Measurements from ENCODE around the gene FAM43B.

Gene FAM43B

GRCh38 chr1:20590306-20590777 lies 38.0 kb downstream of the FAM43B start:
- peak; percentile 18 for DNase-seq (ENCODE audit: low read depth)
- TF ChIP-seq, protein P1, sequence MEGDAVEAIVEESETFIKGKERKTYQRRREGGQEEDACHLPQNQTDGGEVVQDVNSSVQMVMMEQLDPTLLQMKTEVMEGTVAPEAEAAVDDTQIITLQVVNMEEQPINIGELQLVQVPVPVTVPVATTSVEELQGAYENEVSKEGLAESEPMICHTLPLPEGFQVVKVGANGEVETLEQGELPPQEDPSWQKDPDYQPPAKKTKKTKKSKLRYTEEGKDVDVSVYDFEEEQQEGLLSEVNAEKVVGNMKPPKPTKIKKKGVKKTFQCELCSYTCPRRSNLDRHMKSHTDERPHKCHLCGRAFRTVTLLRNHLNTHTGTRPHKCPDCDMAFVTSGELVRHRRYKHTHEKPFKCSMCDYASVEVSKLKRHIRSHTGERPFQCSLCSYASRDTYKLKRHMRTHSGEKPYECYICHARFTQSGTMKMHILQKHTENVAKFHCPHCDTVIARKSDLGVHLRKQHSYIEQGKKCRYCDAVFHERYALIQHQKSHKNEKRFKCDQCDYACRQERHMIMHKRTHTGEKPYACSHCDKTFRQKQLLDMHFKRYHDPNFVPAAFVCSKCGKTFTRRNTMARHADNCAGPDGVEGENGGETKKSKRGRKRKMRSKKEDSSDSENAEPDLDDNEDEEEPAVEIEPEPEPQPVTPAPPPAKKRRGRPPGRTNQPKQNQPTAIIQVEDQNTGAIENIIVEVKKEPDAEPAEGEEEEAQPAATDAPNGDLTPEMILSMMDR (IDR thresholded peaks at IDR 0.05; ENCODE audit: insufficient read depth, low read depth, low read length, missing control alignments): no peak

GRCh38 chr1:20593756-20594155 lies 41.4 kb downstream of the FAM43B start:
- TF ChIP-seq, protein P1 (IDR thresholded peaks at IDR 0.05; ENCODE audit: insufficient read depth, low read depth, low read length, missing control alignments): no peak
- DNase-seq (ENCODE audit: low read depth): no peak
- no peak overlapping the region for H3K4me3 ChIP-seq (ENCODE audit: low read length)

More at GRCh38 chr1:20590306-20590777, 38.0 kb downstream of the FAM43B start:
- H3K4me3 ChIP-seq (ENCODE audit: low read length): no peak overlapping the region

DNA sequence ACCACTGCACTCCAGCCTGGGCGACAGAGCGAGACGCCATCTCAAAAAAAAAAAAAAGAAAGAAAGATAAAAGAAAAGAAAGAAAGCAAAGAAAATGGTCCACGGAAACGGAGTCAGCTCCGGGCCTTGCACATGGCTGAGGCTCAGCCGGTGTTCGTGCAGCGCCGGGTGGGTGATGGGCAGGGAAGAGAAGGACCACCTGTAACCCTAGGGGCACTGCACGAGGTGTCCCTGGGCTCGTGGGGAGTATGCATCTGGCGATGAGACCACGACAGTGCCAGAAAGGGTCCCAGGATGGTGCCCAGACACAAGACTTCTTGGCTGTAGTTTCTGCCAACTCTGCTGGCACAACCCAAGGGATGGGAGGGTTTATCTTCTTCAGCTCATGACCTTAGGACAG lies 42.4 kb downstream of the FAM43B start:
- TF ChIP-seq, protein P1 (IDR thresholded peaks at IDR 0.05; ENCODE audit: insufficient read depth, low read depth, low read length, missing control alignments): no peak
- DNase-seq (ENCODE audit: low read depth): no peak
- no peak overlapping the region for H3K4me3 ChIP-seq (ENCODE audit: low read length)

- TF ChIP-seq, protein P1 (IDR thresholded peaks at IDR 0.05; ENCODE audit: insufficient read depth, low read depth, low read length, missing control alignments): no peak
- H3K4me3 ChIP-seq (ENCODE audit: low read length): no peak overlapping the region
- DNase-seq (ENCODE audit: low read depth): no peak
Observed at GRCh38 chr1:20596106-20596505, 43.7 kb downstream of the FAM43B start.

GRCh38 chr1:20597650-20598049 lies 45.3 kb downstream of the FAM43B start:
- DNase-seq (ENCODE audit: low read depth): no peak
- no peak overlapping the region for H3K4me3 ChIP-seq (ENCODE audit: low read length)
- TF ChIP-seq, protein P1 (IDR thresholded peaks at IDR 0.05; ENCODE audit: insufficient read depth, low read depth, low read length, missing control alignments): no peak

DNA sequence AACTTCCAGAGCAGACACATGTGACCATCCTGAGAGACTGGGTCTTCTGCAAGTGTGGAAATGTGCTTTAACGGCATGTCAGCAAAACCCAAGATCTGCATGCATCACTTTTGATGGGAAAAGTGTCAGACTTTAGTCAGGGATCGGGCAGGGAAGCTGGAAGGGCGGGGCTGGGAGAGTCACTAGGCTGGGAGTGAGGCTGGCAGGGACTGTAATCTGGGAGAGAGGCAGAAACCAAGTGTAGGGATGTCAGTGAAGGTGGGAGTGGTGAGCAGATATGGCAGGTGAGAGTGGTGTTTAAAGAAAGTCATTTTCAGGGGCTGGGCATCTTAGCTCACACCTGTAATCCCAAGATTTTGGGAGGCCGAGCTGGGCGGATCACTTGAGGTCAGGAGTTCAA lies 47.8 kb downstream of the FAM43B start:
- H3K4me3 ChIP-seq (ENCODE audit: low read length): no peak overlapping the region
- TF ChIP-seq, protein P1 (IDR thresholded peaks at IDR 0.05; ENCODE audit: insufficient read depth, low read depth, low read length, missing control alignments): no peak
- peak; percentile 62 for DNase-seq (ENCODE audit: low read depth)

DNA sequence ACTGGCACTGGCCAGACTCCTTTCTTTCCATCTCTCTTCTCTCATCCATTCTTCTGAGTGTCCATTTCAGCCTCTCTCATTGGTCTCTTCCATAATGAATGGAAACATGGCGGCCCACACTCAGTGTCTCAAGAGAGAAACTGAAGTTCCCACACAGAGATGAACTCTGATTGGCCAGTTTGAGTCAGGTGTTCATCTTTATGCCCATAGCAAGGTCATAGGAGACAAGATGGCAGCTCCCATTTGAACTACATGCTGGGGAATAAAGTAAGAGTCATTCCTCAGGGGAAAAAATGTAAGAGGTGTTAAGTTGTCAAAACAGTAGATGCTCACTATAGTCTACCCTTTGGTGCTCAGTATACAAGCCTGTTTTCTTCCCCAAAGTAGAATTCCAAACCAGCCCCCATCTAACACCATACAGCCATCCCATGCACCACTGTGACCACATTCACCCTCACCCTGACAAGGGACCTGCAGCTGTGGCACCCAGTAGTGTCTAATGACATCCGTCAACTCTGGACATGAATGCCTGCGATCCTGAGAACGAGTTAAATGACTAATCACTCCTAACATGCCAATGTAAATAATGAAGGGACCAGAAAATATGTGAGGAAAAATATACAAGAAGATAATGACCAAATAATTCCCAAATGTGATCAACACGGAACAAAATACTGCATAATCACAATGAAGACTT lies 48.9 kb downstream of the FAM43B start:
- TF ChIP-seq, protein P1 (IDR thresholded peaks at IDR 0.05; ENCODE audit: insufficient read depth, low read depth, low read length, missing control alignments): no peak
- DNase-seq (ENCODE audit: low read depth): peak; percentile 64
- H3K4me3 ChIP-seq (ENCODE audit: low read length): no peak overlapping the region
